SH-SY5Y (cell line): ENCODE measurements around the gene SNTG2.

Source experiments
- GATA2 ChIP-seq: IDR thresholded peaks from 2 replicates; pipeline ENCODE4 v1.6.1; 2011; ENCODE audit warnings: mild to moderate bottlenecking, low read depth, low read length
- GATA3 ChIP-seq: IDR thresholded peaks from 2 replicates; pipeline ENCODE4 v1.6.1; 2011; ENCODE audit warnings: low read depth, mild to moderate bottlenecking, low read length, moderate library complexity

GRCh38 chr2:1068822-1069221 lies 118.2 kb downstream of the SNTG2 start:
- TF ChIP-seq GATA2 = no peak
- no peak for TF ChIP-seq GATA3
